LNCaP clone FGC (cell line): ENCODE data around the gene COL8A2.
A peak's percentile ranks its signal among the peaks of the same experiment; 100 is the strongest.

Experiments
- DNase-seq: peaks from one replicate; pipeline ENCODE4 v3.0.0-alpha.2; 2011; ENCODE audit warnings: low read depth
- H3K4me3 ChIP-seq: 2 replicates; pipeline ENCODE4 v1.5.1; 2011; ENCODE audit warnings: mild to moderate bottlenecking, low read depth, low read length, control low read depth
- TF ChIP-seq, protein P1 (sequence below): IDR thresholded peaks from 2 replicates; pipeline ENCODE4 v1.5.1; 2012; ENCODE audit warnings: mild to moderate bottlenecking; ENCODE audit not compliant: control insufficient read depth, insufficient read depth; ENCODE audit errors: extremely low read depth

The COL8A2 gene

DNA sequence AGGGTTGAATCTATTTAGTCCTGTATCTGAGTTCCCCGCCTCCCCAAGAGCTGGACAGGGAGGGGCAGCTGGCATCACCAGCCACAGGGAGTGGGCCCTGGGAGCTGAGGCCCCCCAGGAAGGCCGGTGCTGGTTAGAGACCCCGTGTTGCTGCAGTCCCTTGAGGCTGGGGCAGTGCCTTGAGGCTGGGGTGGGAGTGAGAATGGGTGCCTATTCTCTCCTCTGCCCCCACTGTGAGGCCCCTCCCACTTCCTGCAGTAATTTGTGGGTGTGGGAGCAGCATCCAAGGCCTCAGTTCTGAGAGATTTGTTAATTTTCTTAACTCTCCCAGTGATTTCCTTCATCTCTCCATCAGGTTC, 26.8 kb upstream of the COL8A2 start:
- TF ChIP-seq, protein P1, sequence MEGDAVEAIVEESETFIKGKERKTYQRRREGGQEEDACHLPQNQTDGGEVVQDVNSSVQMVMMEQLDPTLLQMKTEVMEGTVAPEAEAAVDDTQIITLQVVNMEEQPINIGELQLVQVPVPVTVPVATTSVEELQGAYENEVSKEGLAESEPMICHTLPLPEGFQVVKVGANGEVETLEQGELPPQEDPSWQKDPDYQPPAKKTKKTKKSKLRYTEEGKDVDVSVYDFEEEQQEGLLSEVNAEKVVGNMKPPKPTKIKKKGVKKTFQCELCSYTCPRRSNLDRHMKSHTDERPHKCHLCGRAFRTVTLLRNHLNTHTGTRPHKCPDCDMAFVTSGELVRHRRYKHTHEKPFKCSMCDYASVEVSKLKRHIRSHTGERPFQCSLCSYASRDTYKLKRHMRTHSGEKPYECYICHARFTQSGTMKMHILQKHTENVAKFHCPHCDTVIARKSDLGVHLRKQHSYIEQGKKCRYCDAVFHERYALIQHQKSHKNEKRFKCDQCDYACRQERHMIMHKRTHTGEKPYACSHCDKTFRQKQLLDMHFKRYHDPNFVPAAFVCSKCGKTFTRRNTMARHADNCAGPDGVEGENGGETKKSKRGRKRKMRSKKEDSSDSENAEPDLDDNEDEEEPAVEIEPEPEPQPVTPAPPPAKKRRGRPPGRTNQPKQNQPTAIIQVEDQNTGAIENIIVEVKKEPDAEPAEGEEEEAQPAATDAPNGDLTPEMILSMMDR, result no peak
- DNase-seq, result no peak
- no peak overlapping the region for H3K4me3 ChIP-seq

DNA sequence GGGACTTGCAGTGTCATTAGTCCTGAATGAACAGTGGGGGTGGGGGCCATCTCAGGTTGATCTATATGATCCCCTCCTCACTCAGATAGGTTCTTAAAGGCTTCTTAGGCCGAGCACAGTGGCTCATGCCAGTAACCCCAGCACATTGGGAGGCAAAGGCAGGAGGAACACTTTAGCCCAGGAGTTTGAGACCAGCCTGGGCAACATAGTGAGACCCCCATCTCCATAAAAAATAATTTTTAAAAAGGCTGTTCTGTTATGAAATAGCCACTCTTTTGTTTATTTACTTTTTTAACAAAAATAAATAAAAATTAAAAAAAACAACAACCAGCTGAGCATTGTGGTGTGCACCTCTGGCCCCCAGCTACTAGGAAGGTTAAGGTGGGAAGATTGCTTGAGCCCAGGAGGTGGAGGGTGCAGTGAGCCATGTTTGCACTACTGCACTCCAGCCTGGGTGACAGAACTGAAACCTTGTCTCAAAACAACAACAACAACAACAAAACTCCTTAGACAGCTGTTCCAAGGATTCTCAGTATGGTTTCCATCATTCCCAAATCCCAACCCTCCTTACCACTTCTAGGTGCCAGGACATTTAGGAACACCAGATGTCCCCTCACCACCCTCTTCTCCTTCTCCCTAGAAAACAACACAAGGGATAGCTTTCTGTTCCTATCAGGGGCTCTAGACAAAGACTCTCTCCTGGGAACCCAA, 26.3 kb upstream of the COL8A2 start:
- DNase-seq, result no peak
- no peak overlapping the region for H3K4me3 ChIP-seq
- TF ChIP-seq, protein P1, result no peak

DNA sequence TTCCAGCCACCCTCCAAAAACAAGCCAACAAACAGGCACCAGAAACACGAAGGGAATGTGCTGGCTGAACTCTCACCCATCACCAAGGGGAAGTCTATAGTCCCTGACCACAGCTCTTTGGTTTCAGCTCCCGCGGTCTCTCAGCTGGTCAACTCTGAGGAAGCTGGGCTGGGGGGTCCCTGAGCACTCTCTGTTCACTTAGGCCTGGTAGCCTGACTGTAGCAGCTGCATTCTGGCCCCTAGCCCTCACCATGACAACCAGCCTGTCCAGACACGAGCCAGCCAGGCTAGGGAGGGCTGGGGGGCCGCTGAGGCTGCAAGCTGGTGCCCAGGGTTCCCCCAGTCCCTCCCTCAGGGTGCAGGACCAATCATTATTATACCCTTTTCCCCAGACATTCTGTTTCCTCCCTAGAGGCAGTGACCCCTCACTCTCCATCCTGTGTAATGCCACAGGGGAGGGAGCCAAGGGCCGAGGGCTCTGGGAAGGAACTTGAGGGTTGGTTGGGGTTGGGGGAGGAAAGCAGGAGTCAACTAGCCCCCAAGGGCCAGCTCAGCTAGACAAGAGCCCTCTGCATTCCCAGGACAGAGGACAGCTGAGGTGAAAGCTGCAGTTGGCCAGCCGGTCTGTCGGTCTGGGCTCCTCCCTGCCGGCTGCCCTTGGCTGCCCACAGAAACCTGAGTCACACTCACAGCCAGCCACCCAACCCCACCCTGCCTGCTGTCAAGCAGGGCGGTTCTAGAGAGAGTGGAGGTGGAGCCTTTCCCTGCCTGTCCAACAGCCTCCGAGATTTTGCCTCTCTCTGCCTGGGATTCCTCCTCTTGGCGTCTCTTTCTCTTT, 25.5 kb upstream of the COL8A2 start:
- TF ChIP-seq, protein P1, result no peak
- DNase-seq, result peak; percentile 92
- H3K4me3 ChIP-seq, result 0 out of 2 replicates have a peak overlapping the region, but pooled peaks have one; percentile 4

DNA sequence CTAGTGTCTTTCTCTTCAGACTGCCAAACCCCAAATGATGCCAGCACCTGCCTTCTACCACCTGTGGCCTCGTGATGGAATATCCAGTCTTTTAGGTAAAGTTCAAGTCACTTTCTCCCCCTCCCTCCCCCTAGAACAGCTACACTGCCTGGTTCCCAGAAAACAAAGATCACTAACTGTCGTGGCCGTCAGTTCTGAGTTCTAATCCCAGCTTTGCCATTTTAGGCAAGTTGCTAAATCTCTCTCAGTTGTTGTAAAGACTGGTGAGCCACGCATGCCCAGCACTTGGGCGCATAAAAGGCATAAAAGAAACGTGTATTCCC, 24.9 kb upstream of the COL8A2 start:
- H3K4me3 ChIP-seq, result no peak overlapping the region
- TF ChIP-seq, protein P1, result no peak
- DNase-seq, result no peak

DNA sequence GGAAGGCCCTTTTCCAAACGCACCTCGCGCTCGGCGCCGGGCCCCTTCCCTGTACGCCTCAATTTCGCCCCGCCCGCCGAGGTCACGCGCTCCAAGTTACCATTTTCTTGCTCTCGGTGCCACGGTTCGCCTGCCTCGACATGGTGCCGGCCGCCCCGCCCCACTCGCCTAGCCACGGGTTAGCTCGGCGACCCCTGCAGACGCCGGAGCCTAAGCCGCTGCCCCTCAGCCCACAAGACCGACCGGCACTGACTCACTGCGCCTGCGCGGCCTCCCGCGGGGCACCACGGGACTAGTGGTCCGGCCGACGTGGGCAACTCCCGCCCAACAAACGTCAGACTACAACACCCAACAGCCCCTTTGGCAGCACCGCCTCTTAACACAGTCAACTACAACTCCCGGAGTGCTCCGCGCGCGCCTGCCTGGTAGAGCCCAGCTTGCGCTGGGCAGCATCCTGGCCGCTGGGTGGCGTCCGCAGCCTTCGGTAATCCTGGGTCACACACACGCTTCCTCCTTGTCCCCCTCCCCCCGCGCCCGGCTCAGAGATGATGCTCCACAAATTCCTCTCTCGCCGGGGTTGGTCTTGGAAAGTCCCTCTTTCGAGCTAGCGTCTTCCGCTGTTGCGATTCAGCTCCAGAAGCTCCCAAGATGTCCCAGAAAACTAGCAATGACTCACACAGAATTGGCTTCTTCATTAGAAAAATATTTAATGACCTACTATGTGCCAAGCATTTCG, 24.4 kb upstream of the COL8A2 start, which contains the start of gene TRAPPC3:
Gene TRAPPC3, minus strand, starts transcription at position 250 of the 736 bp plus-strand sequence. Its CDS starts 108 bp downstream, at position 142.
- peak within 1 kb of the TSS; percentile 91 for H3K4me3 ChIP-seq
- TF ChIP-seq, protein P1, result peak; percentile 94
- DNase-seq, result peak; percentile 99

DNA sequence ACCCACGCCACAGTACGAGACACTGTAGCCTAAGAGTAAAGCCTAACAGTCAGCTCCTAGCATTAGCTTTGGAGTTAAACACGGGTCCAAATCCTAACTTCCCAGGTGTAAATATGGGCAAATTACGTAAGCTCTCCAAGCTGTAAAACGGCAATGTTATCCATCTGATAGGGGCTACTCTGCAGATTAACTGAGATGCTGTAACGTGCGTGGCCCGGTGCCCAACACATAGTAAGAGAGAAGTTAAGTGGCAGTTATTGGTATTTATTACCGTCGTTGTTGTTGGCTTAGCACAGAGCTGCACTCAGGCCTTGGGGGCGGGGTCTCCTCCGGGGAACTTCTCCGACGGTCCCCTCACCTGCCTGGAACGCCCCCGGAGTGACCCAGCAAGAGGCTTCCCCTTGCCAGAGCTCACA, 23.8 kb upstream of the COL8A2 start:
- no peak for DNase-seq
- TF ChIP-seq, protein P1, result no peak
- H3K4me3 ChIP-seq, result peak overlapping the region; percentile 91
